Ovary (tissue), 3 donors: Measurements from ENCODE around the gene NIPA2.

Experiments used
- CTCF ChIP-seq, 3 donors: fragments of 450-650 bp in 2 of 3; fragments of 200-600 bp in 1 of 3; IDR thresholded peaks; one replicate each; pipeline versions ENCODE4 v1.5.1 to v1.8.0; 2016 to 2022; ENCODE audit warnings: antibody characterized with exemption in 3 of 3, mild to moderate bottlenecking in 1 of 3
- EP300 ChIP-seq: sonication (generic); formaldehyde crosslinking; IDR thresholded peaks from one replicate; pipeline ENCODE4 v1.6.1; 2017; ENCODE audit warnings: antibody characterized with exemption
- POLR2A ChIP-seq: fragments of 450-650 bp; IDR thresholded peaks from one replicate; pipeline ENCODE4 v1.6.1; 2017; ENCODE audit warnings: antibody characterized with exemption, mild to moderate bottlenecking, moderate library complexity
- donor health status: DM: no; HTN: no; CAD: no.

- TF ChIP-seq CTCF (IDR thresholded peaks at IDR 0.05): no peak
- no peak for TF ChIP-seq POLR2A
- no peak for TF ChIP-seq EP300
These were observed 35.8 kb downstream of the NIPA2 start for GRCh38 chr15:22874256-22874655.
